Upper lobe of right lung (tissue), 1 donor: Measurements from ENCODE around the gene GPR158. TPM values are rescaled to one million over a fixed set of nuclear protein-coding genes. Genes with fewer than 3 reads are reported as not detected.

ENCODE experiments used
- total RNA-seq: library from RNA; stranded (reverse); fragmentation: NEBNext Ultra II Directional; extraction: Animal tissue kit (Norgen Biotek cat#: 25700); gene quantifications from one replicate; pipeline ENCODE4 v1.2.1, GENCODE V29; 2021
- donor health status: DM: no; HTN: yes; CAD: no; lungs with severe emphysema.

The GPR158 gene
- total RNA-seq, 1 donor from 2014 or later, result not detected

Other genes with a start within 250 kb of the GPR158 start
- gene PRTFDC1, start 222.4 kb upstream of the GPR158 start, total RNA-seq, result 2.7 TPM
- gene ENKUR, start 158.8 kb upstream of the GPR158 start, total RNA-seq, result 0.49 TPM
- 3.0 TPM for gene THNSL1, start 158.4 kb upstream of the GPR158 start, total RNA-seq